Stimulated activated CD4-positive, alpha-beta T cell treated with anti-CD3 and anti-CD28 coated beads, Interleukin-1b, Interleukin-23, amount 100 ng/mL, for 4 hours (primary cell): ENCODE results near the gene SCRT2.
"Not testable (repeated sequence)": the region's sequence is repeated elsewhere in the genome, so short reads cannot be mapped to it uniquely, and the experiment has no call there.

Source experiments
- DNase-seq, 2 donors: peaks; one replicate each; pipeline ENCODE4 v3.0.0-alpha.2; 2020; ENCODE audit warnings: low read depth in 2 of 2

SCRT2 gene

DNA sequence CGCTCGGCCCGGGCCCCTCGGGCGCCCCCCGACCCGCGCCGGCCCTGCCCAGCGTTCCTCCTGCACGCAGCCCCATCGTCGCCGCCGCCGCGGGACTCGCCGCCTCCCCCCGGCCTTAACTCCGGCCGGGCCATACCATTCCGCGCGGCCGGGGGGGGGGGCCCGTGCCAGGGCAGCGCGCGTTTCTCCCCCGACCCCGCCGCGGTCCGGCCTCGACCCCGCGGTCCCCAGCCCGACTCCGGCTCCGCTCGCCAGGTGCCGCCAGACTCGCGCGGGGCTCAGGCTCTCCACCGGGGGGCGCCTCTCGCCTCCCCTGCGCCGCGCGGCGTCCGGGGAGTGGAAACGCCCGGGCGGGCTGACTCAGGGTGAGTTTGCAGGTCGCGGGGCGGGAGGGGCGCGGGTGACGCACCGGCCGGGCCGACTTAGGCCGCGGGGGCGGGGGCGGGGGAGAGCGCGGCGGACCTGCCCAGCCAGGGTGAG, 22.5 kb downstream of the SCRT2 start, which contains the start of gene SRXN1:
SRXN1 (minus strand) TSS at position 91 of the 480 bp plus-strand sequence; CDS start at position 76, 15 bp downstream.
- DNase-seq, result peak; percentile 71 to 86

DNA sequence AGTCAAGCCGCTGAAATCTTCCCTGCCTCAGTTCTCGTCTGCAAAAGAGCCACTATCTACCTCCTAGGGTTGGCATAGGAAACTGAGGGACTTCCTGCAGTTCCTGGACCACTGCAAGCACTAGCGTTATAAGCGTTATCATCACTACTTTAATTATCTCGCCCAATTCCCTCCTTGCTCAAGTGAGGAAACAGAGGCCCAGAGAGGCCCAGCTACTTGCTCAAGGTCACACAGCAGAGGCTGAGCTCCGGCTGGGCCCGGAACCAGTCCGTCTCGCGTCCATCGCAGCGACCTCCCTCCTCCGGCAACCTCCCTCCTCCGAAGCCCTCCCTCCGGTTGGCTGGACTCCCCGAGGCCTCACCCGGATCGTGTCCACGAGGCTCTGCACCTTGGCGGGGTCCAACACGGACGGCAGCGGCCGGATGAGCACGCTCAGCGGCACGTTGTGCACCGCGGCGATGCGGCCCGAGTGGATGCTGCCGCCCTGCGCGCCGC, 22.9 kb downstream of the SCRT2 start:
- DNase-seq, result no peak

DNA sequence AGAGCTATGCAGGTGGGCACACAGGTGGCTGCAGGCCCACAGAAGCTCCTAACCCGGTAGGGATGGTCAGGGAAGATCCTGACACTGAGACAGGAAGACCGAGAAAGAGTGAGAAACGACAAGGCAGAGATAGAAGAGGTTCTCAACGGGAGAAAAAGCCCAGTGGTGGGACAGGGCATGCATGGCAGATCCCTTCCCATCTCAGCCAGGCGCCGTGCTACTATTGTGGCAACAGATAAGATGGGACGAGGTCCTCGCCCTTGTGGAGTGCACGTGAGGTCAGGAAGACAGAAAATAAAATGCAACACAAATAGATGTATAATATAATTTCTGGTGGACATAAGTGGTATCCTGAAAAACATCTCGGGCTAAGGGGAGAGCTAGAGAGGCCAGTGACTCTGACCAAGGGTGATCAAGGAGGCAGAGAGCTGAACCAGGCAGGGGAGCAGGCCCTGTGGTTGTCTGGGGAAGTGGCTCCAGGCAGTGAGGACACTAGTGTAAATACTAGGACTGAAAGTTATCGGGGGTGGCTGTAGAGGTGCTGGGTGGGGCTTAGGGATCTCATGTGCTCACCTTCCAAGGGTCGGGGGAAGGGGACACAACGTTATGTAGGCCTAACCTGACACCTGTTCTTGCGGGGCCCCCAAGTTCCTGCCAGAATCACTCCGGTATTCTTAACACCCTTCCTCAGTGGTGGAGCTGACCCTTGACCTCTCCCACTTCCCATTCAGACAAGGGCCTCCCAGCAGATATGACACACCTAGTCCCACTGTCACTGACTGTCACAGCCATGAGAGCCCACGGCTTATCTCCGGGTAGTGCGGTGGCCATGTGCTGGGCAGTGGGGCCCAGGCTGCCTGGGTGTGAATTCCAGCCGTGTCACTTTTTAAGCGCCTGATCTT, 23.6 kb downstream of the SCRT2 start:
- no peak for DNase-seq

DNA sequence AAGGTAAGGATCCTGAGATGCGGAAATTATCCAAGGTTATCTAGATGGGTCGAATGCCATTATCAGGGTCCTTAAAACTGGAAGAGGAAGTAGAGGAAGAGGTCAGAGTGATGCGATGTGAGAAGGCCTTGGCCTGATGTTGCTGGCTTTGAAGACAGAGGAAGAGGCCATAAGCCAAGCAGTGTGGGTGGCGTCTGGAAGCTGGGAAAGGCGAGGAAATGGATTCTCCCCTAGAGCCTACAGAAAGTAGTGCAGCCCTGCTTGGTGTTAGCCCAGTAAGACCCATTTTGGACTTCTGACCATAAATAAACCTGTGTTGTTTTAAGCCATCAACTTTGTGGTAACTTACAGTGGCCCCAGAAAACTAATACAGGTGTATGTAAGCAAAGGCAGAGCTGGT, 24.6 kb downstream of the SCRT2 start:
- no peak for DNase-seq

DNA sequence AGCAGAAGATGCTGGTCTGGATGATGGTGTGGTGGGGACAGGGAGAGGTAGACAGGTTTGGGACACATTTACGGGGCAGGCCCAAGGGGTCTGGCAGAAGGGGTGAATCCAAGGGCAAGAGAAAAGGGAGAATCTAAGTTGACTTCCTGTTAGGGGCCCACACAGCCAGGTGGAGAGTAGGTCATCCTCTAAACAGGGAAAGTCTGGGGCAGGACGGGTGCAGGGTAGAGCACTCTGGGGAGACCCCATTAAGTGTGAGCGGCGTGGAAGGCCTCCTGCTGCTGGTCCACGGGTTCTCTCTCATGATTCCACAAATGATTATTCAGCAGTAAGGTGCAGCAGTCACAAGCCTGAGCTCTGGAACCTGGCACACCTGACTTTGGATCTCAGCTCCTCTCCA, 25.3 kb downstream of the SCRT2 start:
- no peak for DNase-seq

DNA sequence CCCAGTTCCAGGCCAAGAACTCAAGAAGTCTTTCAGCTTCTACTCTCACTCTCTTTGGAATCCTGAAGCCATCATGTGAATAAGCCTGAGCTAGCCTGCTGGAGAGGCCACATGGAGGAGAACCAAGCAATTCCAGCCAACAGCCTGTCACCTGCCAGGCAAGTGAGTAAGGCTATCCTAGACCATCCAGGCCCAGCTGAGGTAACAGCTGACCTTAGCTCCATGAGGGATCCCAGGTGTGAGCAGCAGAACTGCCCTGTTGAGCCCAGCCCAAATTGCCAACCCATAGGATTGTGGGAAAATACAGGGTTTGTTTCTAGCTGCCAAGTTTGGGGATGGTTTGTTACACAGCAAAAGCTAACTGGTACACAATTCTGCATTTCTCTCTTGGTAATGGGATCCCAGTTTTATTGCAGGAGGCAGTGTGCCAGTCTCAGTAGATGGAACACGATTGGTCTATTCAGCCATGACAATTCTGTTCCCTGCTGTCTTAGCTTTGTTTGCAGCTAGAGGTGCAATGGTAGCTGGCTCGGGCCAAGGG, 28.1 kb downstream of the SCRT2 start:
- DNase-seq, result no peak

DNA sequence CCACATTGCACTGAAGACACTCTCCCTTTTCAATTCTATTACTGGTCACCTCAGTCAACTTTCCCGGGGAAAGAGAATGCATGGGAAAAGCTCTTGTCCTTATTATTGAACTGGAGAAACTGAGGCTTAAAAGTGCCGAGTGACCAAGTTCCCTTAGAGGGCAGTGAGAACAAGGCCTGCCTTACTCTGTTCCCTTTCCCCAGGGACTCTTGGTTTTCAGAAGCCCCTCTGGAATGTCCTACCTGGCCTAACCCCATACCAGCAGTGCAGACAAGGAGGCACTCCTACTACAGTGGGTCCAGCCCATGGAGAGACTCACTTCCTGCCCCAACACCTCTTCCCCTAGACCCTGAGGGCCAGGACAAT, 28.8 kb downstream of the SCRT2 start:
- DNase-seq, result no peak

DNA sequence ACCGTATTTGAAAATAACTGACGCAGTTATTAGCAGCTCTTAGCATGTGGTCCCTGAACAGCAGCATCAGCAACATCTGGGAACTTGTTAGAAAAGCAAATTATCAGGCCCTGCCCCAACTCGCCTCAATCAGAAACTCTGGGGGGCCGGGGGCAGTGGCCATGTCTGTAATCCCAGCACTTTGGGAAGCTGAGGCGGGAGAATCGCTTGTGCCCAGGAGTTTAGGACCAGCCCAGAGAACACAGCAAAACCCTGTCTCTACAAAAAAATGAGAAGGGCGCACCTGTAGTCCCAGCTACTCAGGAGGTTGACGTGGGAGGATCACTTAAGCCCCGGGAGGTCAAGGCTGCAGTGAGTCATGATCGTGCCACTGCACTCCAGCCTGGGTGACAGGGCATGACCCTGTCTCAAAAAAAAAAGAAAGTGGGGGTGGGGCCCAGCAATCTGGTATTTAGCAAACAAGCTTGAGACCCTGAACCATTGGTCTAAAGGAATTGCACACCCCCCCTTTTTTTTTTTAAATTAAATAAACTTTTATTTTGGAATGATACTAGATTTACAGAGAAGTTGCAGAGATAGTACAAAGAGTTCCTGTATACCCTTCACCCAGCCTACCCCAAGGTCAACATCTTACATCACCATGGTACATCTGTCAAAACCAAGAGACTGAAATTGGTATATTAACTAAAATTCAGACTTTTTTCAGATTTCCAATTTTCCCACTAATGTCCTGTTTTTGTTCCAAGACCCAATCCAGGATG, 29.3 kb downstream of the SCRT2 start:
- no peak for DNase-seq

DNA sequence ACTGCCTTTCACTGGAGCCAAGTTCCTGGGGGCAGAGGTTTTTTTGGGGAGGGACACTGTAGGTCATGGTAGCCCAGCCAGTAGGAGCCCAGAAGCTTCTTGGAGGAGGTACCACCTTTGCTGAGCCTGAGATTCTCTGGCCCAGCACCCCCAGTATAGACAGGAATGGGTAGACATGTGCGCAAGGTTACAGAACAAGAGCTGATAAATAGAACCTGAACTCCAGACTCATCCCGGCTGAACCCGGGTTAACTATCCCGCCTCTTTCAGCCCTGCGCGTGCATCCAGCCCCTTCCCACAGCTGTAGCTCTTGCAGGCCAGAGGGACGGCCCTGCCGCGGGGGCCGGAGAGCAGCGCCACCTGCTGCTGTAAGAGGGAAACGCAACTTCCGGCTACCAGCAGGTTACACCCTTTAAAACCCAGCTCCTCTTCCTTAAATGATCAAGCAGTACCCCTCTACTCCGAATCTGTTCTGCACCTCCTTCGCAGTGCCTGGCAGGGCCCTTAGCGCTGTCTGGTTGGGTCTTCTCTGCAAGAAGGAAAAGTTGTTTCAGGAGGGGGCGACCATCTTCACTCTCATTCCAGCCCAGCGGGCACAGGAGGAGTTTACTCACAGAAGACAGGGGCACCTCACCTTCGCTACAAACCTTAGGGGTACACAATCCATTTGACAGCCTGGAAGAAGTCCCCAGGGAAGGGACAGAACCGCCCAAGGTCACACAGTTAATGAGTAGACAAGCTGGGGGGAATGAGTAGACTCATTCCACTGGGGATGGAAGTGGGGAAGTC, 30.1 kb downstream of the SCRT2 start:
- peak; percentile 53 to 62 for DNase-seq

DNA sequence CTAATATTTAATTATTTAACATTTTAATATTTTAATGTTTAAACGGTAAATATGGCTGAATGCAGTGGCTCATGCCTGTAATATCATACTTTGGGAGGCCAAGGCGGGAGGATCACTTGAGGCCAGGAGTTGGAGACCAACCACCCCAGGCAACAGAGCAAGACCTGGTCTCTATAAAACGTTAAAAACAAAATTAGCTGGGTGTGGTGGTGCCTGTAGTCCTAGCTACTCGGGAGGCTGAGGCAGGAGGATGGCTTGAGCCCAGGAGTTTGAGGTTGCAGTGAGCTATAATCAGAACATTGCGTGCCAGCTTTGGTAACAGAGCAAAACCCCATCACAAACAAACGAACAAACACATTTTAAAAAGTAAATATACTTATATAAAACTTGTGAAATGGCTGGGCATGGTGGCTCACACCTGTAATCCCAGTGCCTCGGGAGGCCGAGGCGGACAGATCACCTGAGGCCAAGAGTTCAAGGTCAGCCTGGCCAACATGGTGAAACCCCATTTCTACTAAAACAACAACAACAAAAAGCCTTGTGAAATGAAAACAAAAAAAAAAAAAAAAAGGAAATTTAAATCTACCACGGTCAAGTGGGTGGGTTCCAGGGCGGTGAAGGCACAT, 30.8 kb downstream of the SCRT2 start:
- no peak for DNase-seq

DNA sequence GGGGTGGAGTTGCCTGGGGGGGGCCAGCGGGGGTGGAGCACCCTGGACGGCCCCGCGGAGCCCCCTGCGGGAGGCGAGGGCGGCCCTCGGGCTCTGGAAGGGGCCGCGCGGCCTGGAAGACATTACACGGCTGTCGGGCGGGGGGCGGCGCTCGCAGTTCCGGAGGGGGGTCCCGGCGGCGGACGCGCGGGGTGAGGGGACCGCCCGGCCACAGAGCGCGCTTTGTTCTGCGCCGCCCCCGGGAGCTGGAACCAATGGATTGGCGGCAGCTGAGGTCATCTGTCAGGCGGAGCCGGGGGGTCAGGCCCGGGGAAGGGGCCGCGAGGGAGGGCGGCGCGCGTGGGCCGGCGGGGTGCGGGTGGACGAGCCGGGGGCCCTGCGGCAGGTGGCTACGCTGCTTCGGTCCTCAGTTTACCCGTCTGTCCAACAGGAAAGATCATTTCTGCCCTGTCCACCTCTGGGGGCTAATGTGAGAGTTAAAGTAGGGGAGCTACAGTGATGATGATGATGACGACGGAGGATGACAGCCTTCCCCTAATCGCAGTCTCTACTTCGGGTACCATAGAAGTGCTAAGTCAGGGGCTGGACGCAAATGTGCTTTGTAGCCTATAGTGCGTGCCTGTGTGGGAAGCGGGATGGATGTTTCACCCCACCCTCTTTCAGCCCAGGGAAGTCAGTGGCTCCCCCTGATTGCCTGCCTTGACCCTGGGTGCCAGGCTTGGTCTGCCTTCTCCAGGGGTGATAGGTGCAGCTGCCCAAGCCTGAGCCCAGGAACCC, 33.0 kb downstream of the SCRT2 start:
- no peak for DNase-seq

DNA sequence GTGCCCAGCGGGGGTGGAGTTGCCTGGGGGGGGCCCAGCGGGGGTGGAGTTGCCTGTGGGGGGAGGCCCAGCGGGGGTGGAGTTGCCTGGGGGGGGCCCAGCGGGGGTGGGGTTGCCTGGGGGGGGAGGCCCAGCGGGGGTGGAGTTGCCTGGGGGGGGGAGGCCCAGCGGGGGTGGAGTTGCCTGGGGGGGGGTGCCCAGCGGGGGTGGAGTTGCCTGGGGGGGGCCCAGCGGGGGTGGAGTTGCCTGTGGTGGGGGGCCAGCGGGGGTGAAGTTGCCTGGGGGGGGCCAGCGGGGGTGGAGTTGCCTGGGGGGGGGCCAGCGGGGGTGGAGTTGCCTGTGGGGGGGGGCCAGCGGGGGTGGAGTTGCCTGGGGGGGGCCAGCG, 33.6 kb downstream of the SCRT2 start:
- not testable (repeated sequence) for DNase-seq

DNA sequence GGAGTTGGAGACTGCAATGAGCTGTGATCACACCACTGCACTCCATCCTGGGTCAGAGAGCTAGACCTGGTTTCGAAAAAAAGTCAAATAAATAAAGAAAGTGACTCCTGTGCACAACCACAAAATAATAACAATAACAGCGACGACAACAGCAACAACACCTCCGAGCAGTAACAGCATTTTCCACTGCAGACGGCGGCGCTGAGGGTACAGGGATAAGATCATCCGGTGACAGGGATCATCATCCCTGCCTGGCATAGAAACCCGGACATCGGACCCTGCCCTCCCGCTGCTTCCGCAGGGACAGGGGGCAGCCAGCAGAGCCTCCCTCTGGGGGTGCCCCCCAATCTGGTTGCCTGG, 34.1 kb downstream of the SCRT2 start:
- no peak for DNase-seq

DNA sequence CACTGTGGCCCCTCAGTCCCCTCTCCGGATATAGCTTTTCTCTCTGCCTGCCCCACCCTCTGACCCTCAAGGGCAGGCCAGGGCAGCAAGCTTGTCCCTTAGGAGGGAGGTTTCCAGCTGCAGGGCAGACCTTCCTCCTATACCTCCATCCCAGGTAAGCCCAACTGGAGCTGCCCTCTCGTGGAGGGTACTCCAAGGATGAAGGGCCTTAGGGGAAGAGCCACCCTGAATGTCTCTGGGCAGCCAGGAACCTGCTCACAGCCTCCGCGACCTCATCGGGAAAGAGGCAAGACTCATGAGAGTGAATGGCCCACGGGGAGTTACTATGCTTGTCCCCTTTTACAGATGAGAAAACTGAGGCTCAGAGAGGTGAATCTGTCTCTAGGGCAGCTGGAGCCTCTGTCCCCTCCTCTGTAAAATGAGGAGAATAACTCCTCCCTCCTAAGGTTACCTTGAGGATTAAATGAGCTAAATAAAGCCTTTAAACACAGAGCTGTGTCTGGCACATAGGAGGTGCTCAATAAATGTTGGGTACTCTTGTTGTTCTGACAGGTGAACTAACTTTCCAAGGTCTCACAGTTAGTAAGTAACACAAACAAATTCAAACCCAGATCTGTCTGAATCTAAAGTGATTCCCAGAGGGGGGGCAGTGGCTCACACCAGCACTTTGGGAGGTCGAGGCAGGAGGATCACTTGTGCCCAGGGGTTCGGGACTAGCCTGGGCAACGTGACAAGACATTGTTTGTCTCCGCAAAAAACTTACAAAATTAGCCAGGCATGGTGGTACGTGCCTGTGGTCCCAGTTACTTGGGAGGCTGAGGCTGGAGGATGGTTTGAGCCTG, 34.7 kb downstream of the SCRT2 start:
- DNase-seq, result no peak

DNA sequence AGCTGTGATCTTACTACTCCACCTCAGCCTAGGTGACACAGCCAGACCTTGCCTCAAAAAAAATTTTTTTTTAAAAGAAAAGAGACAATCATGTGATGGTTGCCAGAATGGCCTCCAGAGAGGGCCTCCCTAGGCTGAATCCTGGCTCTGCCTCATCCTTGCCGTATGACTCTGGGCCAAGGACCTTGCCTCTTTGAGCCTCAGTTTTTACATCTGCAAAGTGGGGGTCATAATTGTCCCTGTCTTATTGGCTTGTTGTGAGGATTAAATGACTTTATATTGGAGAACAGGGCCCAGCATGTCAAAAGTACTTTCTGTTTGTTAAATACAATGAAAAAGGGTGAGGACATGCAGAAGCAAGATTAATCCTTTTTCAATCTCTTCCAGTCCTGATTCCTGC, 37.0 kb downstream of the SCRT2 start:
- DNase-seq, result no peak

DNA sequence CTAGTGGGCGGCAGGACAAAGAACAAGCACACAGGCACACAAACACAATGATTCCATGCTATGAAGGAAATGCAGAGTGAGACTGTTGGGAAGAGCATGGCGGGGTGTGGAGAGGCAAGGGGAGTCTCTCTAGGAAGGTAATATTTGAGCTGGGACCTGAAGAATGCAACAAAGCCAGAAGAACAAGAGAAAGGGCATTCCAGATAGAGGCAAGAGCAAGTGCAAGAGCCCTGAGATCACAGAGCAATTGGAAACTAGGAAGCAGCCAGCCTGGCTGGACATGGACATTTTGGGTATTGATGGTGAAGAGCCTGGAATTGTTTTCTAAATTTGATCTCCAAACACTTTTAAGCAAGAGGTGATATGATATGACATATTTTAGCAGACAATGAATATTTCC, 38.0 kb downstream of the SCRT2 start:
- no peak for DNase-seq

DNA sequence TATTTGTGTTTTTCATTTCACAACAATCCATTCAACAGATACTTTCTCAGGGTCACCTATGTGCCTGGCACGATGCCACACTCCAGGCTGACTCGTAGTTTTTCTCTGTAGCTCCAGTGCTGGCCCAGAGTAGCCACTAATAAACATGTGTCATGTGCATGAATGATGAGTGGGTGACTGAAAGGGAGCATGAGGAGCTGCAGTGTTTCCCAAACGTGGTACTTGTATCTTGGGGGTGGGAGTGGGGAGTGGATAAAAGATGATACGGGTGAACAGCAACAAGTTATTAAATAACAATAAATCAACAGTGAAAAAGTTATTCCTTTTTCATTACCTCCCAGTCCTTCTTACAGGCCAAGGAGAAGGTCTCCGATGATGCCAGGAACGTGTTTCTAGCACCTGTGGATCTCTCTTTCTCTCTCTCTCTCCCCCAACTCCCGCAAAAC, 39.7 kb downstream of the SCRT2 start:
- no peak for DNase-seq

DNA sequence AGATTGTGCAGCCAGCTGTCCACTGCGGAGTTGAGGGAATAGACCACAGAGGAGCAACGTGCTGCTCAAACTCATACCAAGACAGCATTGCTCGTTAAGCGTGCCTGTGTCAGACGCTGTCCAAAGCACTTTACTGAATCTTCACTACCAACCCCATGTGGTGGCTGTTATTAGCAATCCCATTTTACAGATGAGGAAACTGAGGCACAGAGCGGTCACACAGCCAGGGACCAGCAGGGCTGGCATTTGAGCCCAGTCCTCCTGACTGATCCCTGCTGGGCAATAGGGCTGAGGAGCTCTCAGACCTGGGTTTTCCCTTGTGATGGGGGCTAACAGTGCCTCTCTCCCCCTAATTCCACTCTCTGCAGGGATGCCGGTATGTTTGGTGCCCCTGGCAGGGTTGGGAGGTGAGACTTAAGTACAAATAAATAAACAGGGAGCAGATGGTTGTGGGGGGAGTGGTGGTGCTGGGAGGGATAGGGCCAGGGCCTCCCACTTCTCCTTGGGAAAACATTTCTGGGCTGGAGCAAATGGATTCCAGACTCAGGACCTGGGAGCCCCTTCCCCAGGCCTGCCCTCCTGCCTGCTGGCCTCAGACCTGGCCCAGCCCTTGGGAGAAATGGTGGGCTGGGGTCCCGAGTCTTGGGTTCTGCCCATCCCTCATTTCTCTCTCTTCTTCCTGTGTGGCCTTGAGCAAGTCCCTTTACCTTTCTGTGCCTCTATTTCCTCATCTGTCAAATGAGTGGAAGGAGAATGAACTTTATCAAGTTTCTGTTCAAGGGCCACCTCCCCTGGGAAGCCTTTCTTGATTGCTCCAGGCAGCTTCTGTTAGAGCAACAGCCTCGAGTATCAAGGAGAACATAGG, 40.3 kb downstream of the SCRT2 start:
- no peak for DNase-seq
